ENCODE results near the gene HOXC9.

HOXC9 gene

DNA sequence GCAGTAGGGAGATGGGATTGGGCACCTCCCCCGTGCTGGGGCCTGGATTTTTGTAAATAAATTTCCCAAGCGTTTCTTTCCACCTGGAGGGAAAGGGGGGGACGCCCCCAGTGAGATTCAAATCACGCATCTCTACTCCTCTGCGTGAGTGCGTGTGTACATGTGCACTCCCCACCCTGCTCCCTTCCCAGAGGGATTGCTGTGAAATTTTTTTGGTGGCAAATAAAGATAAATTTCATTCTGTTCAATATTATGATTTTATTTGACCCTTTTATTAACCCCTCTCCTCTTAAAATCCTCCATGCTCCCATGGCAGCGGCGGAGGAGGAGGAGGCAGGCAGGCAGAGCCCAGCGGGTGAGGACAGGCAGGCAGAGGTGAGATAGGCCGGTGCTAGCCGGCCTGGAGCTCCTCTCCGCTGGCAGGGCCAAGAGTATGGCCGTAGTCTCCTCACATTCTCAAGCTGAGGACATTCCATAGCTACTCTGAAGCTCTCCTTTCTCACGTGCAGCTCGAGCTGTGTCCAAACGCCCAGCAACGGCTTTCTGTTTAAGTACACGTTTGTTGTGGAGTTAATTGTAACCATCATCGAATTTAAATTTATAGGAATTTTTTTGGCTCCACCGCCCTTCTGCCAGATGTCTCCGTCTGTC lies 23.7 kb upstream of the HOXC9 start:
- no peak for DNase-seq (ENCODE audit: low read depth)

DNA sequence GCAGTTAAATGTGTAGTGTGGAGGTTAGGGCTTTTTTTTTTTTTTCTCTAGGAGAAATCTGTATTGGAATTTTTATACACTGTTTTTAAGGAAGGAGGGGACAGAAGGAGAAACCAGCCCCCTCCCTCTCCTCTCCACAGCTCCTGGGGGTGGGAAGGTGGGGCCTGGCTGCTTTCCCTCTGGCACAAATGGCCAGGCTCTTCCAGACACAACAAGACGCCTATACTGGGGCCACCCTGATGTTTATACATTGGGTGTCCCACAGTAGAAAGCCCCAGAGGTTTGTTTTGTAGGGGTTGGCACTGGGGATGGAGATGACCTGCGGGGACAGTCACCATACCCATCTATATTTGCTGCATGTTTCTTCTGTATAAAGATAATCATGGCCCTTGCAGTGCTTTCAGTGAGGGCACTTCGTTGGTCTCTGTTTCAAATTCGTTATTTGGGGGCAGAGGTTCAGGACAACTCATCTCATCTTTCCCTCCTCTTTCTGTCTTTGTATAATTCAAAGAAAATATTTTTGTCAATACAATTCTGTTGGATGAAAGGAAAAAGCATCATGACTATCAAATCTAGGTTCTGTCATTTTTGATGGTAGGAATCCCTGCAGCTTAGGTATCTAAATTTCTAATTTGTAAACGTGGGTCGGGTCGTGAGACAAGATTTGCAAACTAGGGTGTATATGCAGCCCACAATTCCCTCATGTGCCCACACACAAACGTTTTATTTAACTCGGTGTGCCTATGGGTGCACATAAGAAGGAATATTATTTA lies 23.0 kb upstream of the HOXC9 start:
- DNase-seq (ENCODE audit: low read depth): no peak

DNA sequence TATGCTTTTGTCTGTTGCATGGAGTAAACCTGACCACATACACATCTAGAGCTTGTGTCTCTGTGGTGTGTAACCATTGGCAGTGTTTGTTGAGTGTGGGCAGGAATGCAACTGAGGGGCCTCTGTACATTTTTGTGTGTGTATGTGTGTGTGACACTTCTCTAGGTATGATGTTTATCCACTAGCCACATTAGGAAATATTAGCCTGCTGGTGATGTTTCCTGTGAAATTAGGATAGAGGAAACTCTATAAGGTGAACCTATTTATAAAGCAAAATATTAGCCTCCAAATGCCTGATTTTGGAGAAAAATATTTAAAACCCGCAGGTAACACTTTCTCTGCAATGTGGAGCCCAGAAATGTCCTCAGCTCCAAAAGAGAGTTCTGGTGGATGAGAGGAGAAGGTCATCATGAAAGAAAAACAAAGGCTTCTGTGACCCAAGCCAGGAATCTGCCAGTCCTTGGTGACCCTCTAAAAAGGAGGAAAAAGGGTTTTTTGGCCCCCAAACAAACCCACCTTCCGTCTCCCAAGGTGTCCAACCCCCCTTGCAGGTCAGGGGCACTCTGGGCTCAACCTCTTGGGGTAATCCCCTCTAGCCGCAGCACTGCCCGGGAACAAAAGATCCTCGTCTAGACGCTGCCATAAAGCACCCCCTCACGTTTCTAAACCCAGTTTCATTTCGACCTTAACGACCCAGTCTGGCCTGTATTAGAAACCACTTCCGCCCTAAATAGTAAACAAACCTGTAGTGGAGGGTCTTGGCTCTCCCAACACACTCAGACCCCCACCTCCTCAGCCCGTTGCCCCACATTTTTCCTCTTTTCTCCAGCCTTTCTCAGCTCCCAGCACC lies 22.1 kb upstream of the HOXC9 start:
- no peak for DNase-seq (ENCODE audit: low read depth)

DNA sequence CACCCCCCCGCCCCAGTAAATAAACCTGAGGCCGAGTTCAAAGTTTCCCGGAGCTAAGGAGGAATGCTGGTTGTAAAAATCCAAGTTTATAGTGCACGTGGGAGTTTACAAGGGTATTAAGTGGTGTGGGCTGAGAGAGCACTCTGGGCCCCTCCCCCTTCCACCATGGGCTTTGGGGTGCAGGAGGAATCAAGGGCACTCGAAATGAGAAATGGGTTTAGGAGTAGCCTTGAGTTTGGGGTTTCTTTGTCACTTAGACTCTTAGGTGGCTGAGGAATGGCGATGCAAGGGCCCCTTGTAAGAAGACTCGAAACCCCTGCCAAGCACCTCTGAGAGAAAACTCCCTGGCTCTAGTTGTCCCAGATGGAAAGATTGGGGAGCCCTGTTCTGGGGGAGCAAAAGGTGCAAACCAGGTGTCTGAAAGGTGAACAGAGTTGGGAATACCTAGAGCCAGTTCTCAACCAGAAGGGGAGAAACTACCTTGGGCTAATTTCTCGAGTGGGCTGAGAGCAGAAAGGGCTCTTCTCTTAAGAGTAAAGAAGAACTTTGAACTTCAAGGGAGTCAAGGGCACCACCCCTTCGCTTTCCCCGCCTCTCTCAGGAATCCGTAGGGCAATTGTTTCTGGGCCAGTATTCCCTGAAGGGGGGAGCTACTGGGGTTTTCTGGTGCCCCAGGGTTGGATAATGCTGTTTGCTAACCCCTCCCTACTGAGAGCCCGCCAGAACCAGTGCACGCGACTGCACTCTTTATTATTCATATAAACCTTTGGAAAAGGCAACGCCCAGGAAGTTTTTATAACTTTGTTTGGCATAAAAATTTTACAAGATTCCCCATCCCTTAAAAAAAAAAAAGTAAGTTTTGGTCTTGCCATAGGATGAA lies 21.2 kb upstream of the HOXC9 start:
- no peak for DNase-seq (ENCODE audit: low read depth)

DNA sequence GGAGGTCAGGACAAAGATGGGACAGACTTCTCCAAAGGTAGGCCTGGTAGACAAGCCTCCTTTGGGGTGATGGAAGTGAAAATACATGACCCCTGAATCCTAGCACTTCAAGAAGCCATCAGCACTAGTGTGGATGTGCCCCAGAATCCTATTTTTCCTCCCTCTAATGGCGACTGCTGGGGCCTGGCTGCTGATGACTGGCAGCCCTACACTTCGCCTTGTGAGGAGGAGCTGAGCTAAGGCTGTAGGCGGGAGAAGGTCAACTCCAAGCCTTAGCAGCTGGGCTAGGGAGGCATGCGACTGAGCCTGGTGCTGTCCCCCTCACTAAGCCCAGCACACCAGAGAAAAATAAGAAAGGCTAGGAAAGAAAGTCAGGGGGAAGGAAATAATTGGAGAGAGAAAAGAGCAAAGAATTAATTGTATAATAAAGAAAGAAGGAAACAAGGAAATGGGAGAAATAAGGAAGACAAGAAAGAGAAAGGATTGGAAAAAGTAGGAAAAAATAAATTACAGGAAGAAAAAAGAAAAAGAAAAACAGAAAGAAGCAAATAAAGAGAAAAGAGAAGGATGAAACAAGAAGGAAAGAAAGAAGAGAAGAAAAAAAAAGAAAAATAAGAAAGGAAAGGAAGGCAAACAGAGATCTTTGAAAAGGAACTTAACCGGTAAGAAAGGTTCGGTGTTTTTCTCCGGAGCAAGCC lies 19.7 kb upstream of the HOXC9 start:
- DNase-seq (ENCODE audit: low read depth): no peak

DNA sequence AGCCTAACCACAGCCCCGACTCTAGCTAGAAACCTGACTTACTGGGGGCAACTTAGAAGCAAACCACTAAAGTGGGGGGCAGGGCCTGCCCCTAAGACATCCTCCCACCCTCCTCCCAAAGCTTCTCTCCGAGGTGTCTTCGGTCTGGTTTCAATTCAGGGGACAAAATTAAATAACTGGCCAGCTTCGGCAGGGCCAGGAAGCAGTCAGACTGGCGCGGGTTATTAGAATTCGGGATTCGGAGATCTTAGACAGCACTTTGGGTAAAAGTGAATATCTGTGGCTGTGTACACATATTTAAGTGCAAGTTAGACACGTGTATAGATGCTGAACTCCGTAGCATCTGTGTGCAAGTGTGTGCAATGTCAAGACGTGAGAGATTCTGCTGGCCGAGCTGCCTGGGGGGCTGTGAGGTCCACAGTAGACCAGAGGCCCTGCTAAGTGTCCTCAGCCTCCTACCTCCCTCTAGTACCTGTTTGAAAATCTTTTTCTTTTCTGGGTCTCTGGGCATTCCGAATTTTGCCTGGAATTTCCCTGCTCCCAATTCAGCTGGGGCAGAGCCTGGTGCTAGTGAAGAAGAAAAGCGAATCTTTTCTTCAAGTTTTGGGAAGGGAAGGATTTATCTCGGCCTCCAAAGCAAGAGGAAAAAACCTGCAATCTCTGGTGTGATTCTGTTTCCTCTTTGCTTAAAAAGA lies 19.0 kb upstream of the HOXC9 start:
- no peak for DNase-seq (ENCODE audit: low read depth)

DNA sequence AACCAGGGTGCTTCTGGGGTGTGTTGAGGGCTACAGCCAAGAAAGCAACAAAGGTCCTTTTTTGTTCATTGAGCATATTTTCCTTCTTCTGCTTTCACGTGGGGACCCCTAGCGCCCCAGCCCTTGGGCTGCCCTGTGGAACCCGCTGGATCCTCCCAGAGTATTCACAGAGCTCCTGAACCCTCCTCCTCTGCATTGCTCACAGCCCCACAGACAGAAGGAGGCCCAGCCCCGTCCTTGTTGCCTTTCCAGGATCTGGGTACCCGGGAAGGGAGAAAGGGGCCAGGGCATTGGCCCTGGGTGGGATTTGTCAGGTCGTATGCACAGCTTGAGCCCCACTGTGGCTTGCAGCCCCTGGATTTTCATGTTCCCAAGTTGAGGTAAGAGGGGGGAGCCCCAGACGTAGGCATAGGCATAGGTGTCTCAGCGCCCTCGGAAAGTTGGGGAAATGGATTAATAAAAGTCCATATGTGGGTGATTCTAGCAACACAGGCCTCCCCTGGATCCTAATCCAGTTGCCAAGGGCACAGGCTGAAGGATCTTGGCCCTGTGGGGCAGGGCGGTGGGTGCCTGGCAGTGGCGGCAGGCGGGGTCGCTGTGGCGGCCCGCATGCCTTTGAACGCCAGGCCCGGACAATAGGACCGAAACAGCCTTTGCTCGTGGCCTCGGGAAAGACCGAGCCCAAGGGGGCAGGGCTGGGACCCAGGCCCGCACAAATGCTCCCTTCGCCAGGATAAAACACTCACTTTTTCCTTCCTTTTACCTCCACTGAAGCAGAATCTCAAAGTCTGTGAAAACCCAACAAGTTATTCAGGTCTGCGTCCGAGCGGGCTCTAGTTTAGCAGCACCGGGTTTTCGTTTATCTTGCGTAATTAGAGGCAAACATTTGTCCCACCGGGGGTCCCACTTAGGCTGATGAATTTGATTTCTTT lies 18.1 kb upstream of the HOXC9 start:
- DNase-seq (ENCODE audit: low read depth): no peak

DNA sequence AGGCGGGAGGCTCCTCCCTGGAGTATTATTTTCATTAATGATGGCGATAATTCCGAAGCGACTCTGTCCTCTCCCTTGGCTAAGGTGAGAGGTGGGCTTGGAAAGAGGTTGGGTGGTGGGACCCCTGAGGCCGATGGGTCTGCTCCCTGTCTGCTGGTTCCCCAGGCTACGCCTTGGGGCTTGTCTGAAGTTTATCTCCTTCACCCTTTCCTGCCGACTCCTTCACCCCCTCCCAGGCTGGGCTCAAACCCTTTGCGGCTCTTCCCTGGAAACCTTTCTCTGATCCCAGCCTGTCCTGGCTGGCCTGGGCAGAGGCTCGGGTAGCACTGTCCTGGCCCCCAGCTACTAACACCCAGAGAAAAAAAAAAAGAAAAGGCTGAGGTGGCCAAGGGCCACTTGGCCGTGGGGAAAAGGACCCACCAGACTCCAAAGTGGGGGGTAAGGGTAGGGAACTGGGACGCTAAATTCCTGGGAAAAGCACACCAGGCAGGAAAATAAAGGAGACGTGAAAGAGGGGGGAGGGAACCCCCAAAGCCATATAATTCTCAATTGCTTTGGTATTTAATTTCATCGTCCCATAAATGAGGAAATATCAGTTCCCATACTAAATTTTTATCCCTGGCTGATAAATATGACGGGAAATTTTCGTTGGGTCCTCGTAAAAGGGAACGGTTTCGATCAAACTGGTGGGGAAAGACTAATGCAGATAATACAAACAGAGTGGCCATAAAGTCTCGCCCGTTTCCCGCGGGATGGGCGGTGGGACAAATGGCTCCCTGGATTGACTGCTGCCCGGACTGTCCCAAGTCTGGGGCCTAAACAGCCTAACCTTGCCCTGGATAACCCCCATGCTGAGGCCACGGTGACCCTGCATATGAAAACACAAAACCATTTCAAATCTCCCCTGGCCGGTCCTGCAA lies 17.1 kb upstream of the HOXC9 start:
- no peak for DNase-seq (ENCODE audit: low read depth)

DNA sequence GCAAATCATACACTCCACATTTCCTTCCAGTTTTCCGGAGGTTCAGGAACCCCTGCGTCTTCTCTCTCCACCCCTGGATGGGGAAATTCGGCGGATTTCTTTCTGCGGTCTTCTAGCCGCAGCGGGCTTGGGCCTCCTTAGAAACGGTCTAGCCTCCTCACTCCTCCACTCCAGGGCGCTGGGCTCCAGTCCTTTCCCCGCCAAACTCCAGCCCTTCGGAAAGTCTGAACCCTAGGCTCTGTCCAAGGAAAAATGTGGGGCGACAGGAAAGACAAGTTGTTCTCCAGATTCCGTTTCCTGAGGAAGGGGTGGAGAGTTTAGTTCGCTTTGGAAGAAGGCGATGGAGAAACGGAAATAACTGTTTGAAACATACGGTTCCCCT lies 16.4 kb upstream of the HOXC9 start:
- DNase-seq (ENCODE audit: low read depth): no peak

DNA sequence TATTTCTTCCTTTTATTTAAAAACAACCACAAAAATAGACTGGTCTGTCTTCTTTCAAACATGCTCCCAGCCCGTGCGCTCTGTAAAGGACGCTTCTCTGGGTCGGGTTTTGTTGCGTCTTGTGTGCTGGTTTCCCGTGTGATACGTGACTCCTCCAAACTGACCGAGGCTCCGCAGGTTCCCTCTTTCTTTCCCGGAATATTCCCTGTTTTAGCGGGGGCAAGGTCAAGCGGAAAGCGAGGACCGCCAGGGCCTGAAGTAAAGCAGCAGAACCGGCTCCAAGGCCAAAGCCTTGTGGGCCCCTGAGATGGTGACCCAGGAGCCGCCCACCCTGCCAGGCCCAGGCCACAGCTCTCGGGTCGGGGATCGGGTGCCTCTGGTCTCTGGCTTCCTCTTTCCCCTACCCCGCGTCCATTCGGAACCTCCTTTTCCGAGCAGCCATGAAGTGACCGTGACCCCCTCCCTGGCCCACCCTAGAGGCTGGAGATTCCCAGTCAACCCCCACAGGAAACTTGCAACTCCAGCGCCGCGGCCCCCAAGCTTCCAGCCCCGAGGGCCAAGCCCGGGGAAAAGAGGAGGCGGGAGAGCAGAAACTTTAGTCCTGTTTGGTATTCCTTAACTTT lies 15.9 kb upstream of the HOXC9 start:
- DNase-seq (ENCODE audit: low read depth): no peak

DNA sequence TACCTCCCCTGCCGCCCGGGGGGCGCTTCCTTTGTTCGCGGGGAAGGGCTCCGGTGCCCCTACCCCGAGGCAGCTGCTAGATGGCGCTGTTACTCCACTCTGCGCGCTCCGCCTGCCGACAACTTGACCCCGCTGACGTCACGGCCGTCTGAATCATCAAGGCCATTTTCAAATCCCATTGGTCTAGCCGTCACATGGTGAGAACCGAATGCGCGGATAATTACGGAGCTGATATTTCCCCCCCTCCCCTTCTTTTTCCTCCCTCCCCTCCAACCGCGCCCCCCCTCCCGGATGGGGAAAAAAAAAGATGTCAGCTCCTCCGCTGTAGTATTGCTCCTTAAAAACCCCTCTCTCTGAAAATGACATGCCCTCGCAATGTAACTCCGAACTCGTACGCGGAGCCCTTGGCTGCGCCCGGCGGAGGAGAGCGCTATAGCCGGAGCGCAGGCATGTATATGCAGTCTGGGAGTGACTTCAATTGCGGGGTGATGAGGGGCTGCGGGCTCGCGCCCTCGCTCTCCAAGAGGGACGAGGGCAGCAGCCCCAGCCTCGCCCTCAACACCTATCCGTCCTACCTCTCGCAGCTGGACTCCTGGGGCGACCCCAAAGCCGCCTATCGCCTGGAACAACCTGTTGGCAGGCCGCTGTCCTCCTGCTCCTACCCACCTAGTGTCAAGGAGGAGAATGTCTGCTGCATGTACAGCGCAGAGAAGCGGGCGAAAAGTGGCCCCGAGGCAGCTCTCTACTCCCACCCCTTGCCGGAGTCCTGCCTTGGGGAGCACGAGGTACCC lies 14.9 kb upstream of the HOXC9 start, which contains the start of gene HOXC10:
Gene HOXC10, plus strand, starts transcription at position 246 of the 791 bp plus-strand sequence. Its CDS starts 114 bp downstream, at position 360.
- DNase-seq (ENCODE audit: low read depth): peak; percentile 97

DNA sequence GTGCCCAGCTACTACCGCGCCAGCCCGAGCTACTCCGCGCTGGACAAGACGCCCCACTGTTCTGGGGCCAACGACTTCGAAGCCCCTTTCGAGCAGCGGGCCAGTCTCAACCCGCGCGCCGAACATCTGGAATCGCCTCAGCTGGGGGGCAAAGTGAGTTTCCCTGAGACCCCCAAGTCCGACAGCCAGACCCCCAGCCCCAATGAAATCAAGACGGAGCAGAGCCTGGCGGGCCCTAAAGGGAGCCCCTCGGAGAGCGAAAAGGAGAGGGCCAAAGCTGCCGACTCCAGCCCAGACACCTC lies 14.3 kb upstream of the HOXC9 start:
- no peak for DNase-seq (ENCODE audit: low read depth)

DNA sequence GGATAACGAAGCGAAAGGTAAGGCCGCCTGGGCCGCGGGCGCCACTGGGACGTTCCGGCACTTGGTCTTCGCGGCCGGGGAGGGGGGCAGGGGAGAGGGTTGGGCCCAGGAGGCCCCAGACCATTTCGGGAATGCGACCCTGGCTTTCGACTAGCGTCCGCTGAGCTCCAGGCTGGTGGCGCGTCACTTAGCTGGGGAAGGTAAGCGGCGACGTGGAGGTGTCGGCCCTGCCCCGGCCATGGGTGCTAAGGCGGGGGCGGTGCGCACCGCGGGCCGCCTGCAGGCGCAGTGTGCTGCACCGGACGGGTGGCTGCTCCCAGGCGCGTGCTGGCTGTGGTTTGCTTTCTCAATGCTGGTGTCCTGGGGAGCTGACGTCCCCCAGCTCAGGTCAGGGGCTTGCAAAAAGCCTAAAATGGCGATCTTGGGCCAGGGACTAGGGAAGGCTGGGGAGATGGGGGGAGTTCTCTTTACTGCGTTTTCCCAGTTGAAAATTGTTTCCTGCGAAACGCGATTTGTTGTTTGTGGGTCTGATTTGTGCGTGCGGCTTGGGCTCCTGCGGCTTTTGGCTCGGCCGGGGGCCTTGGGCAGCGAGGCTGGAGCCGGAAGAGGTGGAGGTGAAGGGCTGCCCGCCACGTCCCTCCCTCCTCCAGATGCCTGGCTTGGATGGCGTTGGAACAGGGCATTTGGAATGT lies 13.8 kb upstream of the HOXC9 start:
- DNase-seq (ENCODE audit: low read depth): no peak

DNA sequence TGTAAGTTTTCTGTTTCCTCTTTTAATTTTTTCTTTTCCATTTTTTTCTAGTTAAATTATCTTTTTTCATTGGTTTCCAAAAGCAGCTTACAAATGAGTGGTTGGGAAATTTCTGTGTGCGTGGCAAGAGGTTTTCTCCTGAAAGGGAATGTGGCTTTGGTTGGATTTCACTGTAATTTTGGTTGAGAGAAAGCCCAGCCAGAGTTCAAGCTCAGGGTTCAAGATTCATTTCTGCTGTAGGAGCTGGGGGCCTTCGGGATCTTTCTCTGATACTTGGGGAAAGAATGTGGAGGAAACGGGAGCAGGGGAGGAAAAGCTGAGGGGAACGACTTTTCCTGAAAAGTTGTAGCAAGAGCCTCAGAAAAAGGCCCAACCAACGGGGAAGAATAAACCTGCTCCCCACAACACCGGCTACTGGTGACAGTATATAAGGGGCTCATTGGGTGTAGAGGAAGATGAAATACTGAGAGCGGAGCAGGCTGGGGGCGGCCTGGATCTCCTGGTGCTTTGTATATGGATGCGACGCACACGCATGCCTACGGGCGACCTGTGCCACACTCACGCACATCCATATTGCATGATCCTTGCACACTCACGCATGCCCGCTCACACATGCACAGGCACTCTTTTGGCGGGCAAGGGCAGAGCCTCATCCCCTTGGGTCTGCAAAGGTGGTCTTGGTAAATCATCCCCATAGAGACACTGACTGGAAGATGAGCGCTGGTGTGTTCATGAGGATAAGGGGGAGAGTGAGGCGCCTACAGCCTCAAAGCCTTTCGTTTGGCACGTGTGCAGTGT lies 13.1 kb upstream of the HOXC9 start:
- DNase-seq (ENCODE audit: low read depth): no peak

DNA sequence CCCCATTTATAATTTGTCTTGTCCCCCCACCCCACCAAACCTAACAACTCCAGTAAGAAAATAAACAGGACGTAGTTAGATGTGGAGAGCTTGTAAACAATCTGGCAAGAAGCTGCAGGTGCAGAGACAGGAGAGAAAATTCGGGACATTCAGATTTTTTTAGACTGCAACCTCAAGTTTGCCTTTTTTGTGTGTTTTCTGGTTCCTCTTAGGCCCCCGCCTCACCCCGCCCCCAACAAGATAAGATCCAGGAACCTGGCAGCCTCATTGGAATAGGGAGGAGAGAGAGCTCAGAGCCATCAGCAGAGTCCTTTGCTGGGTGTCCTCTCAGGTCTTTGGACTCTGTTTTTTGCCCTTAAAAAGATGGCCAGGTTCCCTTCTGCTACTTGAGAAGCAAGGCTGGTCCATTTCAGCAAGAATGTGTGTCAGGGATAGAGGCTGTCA lies 12.2 kb upstream of the HOXC9 start:
- DNase-seq (ENCODE audit: low read depth): no peak

All from stromal cell of bone marrow (primary cell).